WERI-Rb-1 (cell line): ENCODE measurements around the gene UBR4.

Experiments used
- DNase-seq: peaks from one replicate; pipeline ENCODE4 v3.0.0-alpha.2; 2020
- H3K27ac ChIP-seq: fragments of 250-450 bp; sonication (Bioruptor Pico); 2 replicates; pipeline ENCODE4 v1.5.1; 2020; ENCODE audit warnings: mild to moderate bottlenecking, moderate library complexity
- H3K27me3 ChIP-seq: fragments of 250-450 bp; sonication (Bioruptor Pico); 2 replicates; pipeline ENCODE4 v1.5.1; 2021; ENCODE audit warnings: mild to moderate bottlenecking, low read depth, moderate library complexity; ENCODE audit not compliant: insufficient read depth, severe bottlenecking
- H3K36me3 ChIP-seq: fragments of 250-450 bp; sonication (Bioruptor Pico); 2 replicates; pipeline ENCODE4 v1.5.1; 2020; ENCODE audit warnings: mild to moderate bottlenecking, moderate library complexity
- H3K4me3 ChIP-seq: 2 replicates; pipeline ENCODE4 v1.5.1; 2011; ENCODE audit warnings: low read depth, mild to moderate bottlenecking, control low read depth, low read length
- H3K9me3 ChIP-seq: fragments of 250-450 bp; sonication (Bioruptor Pico); 2 replicates; pipeline ENCODE4 v1.5.1; 2021; ENCODE audit warnings: mild to moderate bottlenecking, moderate library complexity; ENCODE audit not compliant: severe bottlenecking
- CTCF ChIP-seq: IDR thresholded peaks from 2 replicates; pipeline ENCODE4 v1.5.1; 2011; ENCODE audit warnings: low read depth, mild to moderate bottlenecking, control low read depth, inconsistent platforms, low read length

Gene UBR4

DNA sequence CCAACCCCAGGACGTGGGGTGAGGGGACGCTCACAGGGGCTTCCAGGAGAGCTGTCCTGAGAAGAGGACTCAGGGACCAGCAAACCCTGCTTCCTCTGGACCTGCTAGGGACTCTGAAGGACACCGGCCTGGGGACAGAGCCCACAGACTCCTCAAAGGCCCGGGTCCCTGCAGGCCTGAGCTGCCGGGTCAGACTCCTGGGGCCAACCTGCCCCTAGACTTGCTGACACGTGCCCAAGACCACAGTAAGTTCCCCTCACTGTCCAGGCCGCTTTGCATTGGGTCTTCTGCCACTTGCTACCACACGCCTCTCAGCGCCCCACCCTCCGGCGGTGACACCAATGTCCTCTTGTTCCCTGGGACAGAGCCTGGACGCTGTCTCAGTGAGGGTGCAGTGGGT lies 146.9 kb downstream of the UBR4 start:
- H3K27me3 ChIP-seq = no peaks in the 10 kb centered on the region
- no peak for DNase-seq
- H3K36me3 ChIP-seq = no peaks in the 10 kb centered on the region
- no peak overlapping the region for H3K27ac ChIP-seq
- TF ChIP-seq CTCF = no peak
- no peak overlapping the region for H3K4me3 ChIP-seq
- no peaks in the 10 kb centered on the region for H3K9me3 ChIP-seq

GRCh38 chr1:19062258-19063029 lies 147.6 kb downstream of the UBR4 start:
- TF ChIP-seq CTCF = no peak
- H3K27ac ChIP-seq = no peak overlapping the region
- DNase-seq = peak; percentile 38

GRCh38 chr1:19061798-19062197 lies 148.3 kb downstream of the UBR4 start:
- Histone ChIP-seq H3K9me3 (no peaks in the 10 kb centered on the region), H3K4me3 (no peak overlapping the region), H3K36me3 (no peaks in the 10 kb centered on the region), H3K27me3 (no peaks in the 10 kb centered on the region), H3K27ac (no peak overlapping the region)
- DNase-seq = no peak
- TF ChIP-seq CTCF = no peak

More at GRCh38 chr1:19062258-19063029, 147.6 kb downstream of the UBR4 start:
- Histone ChIP-seq H3K27me3 (no peaks in the 10 kb centered on the region), H3K4me3 (no peak overlapping the region), H3K36me3 (no peaks in the 10 kb centered on the region), H3K9me3 (no peaks in the 10 kb centered on the region)

GRCh38 chr1:19061343-19061742 lies 148.7 kb downstream of the UBR4 start:
- no peak overlapping the region for H3K27ac ChIP-seq
- no peak for DNase-seq
- no peak overlapping the region for H3K4me3 ChIP-seq
- no peaks in the 10 kb centered on the region for H3K27me3 ChIP-seq
- no peak for TF ChIP-seq CTCF
- no peaks in the 10 kb centered on the region for H3K36me3 ChIP-seq
- H3K9me3 ChIP-seq = no peaks in the 10 kb centered on the region

DNA sequence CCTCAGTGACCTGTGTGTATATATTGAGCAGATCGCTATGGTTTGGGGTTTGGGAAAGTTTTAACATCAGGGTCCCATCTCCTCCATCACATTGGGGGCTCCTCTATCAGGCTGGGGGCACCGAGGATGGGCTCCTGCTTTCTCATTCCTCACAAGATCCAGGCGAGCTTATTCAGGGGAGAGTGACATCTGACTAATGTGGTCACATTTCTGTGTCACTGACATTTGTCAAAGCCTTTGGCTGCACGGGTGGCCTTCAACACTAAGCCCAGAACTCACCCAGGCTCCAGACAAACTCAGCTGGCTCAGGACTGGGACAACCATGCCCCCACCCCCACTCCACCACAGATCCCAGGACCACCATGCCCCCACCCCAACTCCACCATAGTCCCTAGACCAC lies 150.3 kb downstream of the UBR4 start:
- no peak overlapping the region for H3K4me3 ChIP-seq
- no peaks in the 10 kb centered on the region for H3K27me3 ChIP-seq
- TF ChIP-seq CTCF = no peak

GRCh38 chr1:19058476-19058797 lies 151.6 kb downstream of the UBR4 start:
- no peaks in the 10 kb centered on the region for H3K27me3 ChIP-seq
- TF ChIP-seq CTCF = no peak
- DNase-seq = no peak
- H3K27ac ChIP-seq = no peak overlapping the region
- no peaks in the 10 kb centered on the region for H3K36me3 ChIP-seq
- H3K4me3 ChIP-seq = no peak overlapping the region
- H3K9me3 ChIP-seq = no peaks in the 10 kb centered on the region

More for the DNA sequence above, 150.3 kb downstream of the UBR4 start:
- Histone ChIP-seq H3K27ac (no peak overlapping the region), H3K9me3 (no peaks in the 10 kb centered on the region), H3K36me3 (no peaks in the 10 kb centered on the region)
- DNase-seq = no peak
